Esophagus muscularis mucosa (tissue), 3 donors: ENCODE results near the gene LRIF1.

Source experiments
- CTCF ChIP-seq, 3 experiments: fragments of 200-600 bp in 2 of 3; fragments of 450-650 bp in 1 of 3; sonication (generic) in 2 of 3; IDR thresholded peaks; one replicate each; pipeline ENCODE4 v1.5.1; 2017 to 2019; ENCODE audit warnings: antibody characterized with exemption in 3 of 3, mild to moderate bottlenecking in 2 of 3, moderate library complexity in 1 of 3
- POLR2AphosphoS5 ChIP-seq, 2 donors: sonication (generic); formaldehyde crosslinking; IDR thresholded peaks; one replicate each; pipeline ENCODE4 v1.6.1; 2017; ENCODE audit warnings: antibody characterized with exemption in 2 of 2

DNA sequence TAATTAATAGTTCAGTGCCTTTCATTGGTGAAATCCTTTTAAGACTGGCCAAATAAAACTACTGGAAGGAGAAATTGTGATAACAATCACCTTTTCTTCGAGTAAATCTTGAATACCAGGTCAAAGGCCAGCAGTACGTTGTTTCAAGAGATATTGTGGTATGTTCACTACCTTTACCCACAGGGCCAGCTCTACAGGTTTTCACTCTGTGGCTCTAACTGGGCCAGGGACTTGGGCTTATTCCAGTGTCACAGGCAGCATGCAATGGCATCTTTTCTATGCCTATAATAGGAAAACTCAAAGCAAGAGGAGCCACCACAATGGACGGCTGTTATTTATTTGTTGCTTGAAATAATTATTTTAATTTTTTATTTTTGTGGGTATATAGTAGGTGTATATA lies 26.8 kb upstream of the LRIF1 start:
- TF ChIP-seq POLR2AphosphoS5 (IDR thresholded peaks at IDR 0.05) (no peak), CTCF (IDR thresholded peaks at IDR 0.05) (no peak)
